Heart right ventricle (tissue), 16 donors: ENCODE results near the gene GALNT12. TPM values are rescaled to one million over a fixed set of nuclear protein-coding genes. Genes with fewer than 3 reads are reported as not detected.

Experiments used
- ATAC-seq, 8 donors: fragments of 200-7000 bp; cut with Tn5 transposase; one replicate each; pipeline ENCODE4 v1.9.1; 2020; ENCODE audit warnings: mild to moderate bottlenecking in 8 of 8, moderate library complexity in 8 of 8, moderate number of reproducible peaks in 1 of 8
- DNase-seq, 2 donors: peaks; one replicate each; pipeline ENCODE4 v3.0.0-alpha.2; 2020
- H3K27ac ChIP-seq, 10 donors: fragments of 200-600 bp; sonication (generic) in 2 of 10; one replicate each; pipeline versions ENCODE4 v1.5.0 to v1.8.0; 2020 to 2022; ENCODE audit warnings: mild to moderate bottlenecking in 3 of 10
- H3K27me3 ChIP-seq, 7 donors: fragments of 200-600 bp; one replicate each; pipeline ENCODE4 v1.8.0; 2021 to 2022; ENCODE audit warnings: mild to moderate bottlenecking in 2 of 7
- H3K36me3 ChIP-seq, 9 donors: fragments of 200-600 bp; sonication (generic) in 1 of 9; one replicate each; pipeline versions ENCODE4 v1.5.0 to v1.8.0; 2020 to 2022; ENCODE audit warnings: mild to moderate bottlenecking in 2 of 9
- H3K4me1 ChIP-seq, 9 donors: fragments of 200-600 bp; sonication (generic) in 1 of 9; one replicate each; pipeline versions ENCODE4 v1.5.0 to v1.8.0; 2020 to 2022; ENCODE audit warnings: mild to moderate bottlenecking in 4 of 9
- H3K4me3 ChIP-seq, 10 donors: fragments of 200-600 bp; sonication (generic) in 2 of 10; one replicate each; pipeline versions ENCODE4 v1.5.0 to v1.8.0; 2020 to 2022; ENCODE audit warnings: mild to moderate bottlenecking in 7 of 10, moderate library complexity in 2 of 10
- H3K9me3 ChIP-seq, 11 donors: fragments of 200-600 bp in 10 of 11; sonication (generic) in 2 of 11; one replicate each; pipeline versions ENCODE4 v1.5.0 to v1.8.0; 2013 to 2022; ENCODE audit warnings: mild to moderate bottlenecking in 2 of 11, control low read depth in 1 of 11, moderate library complexity in 1 of 11
- CTCF ChIP-seq, 9 donors: fragments of 200-600 bp; sonication (generic) in 2 of 9; IDR thresholded peaks; one replicate each; pipeline versions ENCODE4 v1.5.0 to v1.8.0; 2021 to 2022; ENCODE audit warnings: antibody characterized with exemption in 9 of 9, mild to moderate bottlenecking in 5 of 9, moderate library complexity in 1 of 9
- WGBS, 2 donors: extraction: QIAGEN DNeasy Blood & Tissue Kit; methylation state at CpG; one replicate each; pipeline ENCODE4 v1.1.7; 2013; ENCODE audit warnings: inconsistent platforms in 1 of 2; 5-methylcytosine and 5-hydroxymethylcytosine counted together
- intact Hi-C, 10 donors: fragments of 100-400 bp; cut with DNase I; formaldehyde crosslinking; loops; one replicate each; pipeline versions ENCODE4 v1.11.1 to v1.14.2; 2022
- polyA plus RNA-seq, 2 donors: library from polyadenylated mRNA; stranded (reverse); fragments of 200-250 nt; gene quantifications; one replicate each; pipeline ENCODE4 v1.2.3, GENCODE V29; 2013
- total RNA-seq, 10 donors: library from RNA; stranded (reverse); fragmentation: NEBNext Ultra II Directional in 3 of 10; extraction: Animal tissue kit (Norgen Biotek cat#: 25700) in 3 of 10; gene quantifications; one replicate each; pipeline versions ENCODE4 v1.2.1 to v1.2.4, GENCODE V29; 2021 to 2023
- donor health status: Arrhythmogenic right ventricular cardiomyopathy.
- donor health status: ischemic (EF 13 %, LVEDD 7.1; RV severe dilation, severe dysfunction).
- donor health status: healthy with polysubstance abuse.
- donor health status: DM: no; HTN: yes; CAD: no.
- donor health status: DM: no; HTN: no; CAD: no.
- donor health status: ischemic (EF 25% LVEDD 6.9; RV normal size, moderate dysfunction).
- donor health status: ischemic (EF 25% LVEDD 5.7; RV mildly dilated, moderate dysfunction).
- donor health status: healthy.
- donor health status: DM: yes; HTN: yes; CAD: no.
- donor health status: Ischemic cardiomyopathy.
- donor health status: ischemic (EF 35%, LVEDD 5.7; RV mildly dilated, moderate dysfunction).
- donor health status: nonischemic (EF 11% LVEDD 7.7; RV severe dilation, severe dysfunction).
- donor health status: DM: yes; HTN: yes; CAD: no.
- donor health status: PGD.
- donor health status: ischemic (EF 29% LVEDD 5.4; RV normal size, mild dysfunction).
- donor health status: nonischemic (EF 23%, LVEDD 6.1; RV moderate dilation, normal function).

GALNT12 gene
- total and polyA plus RNA-seq, 12 donors = 0.25 to 1.3 (median 0.53) TPM

- peak; percentile 97 to 99 (median 98) for TF ChIP-seq CTCF (IDR thresholded peaks at IDR 0.05)
- Histone ChIP-seq H3K27me3 (peaks cover 0 to 12% (median 0%) of the 10 kb centered on the region in 7 donors), H3K36me3 (peaks cover 0 to 17% (median 0%) of the 10 kb centered on the region in 9 donors), H3K4me3 (no peak overlapping the region), H3K4me1 (peaks cover 0 to 28% (median 16%) of the 10 kb centered on the region in 9 donors), H3K9me3 (no peaks in the 10 kb centered on the region), H3K27ac (peak overlapping the region in 2 of 10 donors; percentile 0 to 15)
- intact Hi-C loops = no loop called here
- 60 to 61% methylated on average over 10 of the region's 10 CpGs for WGBS, 2 donors
- peak; percentile 71 to 79 for DNase-seq
- peak in 7 of 8 donors; percentile 56 to 93 (median 87) for ATAC-seq
Observed at GRCh38 chr9:98790842-98791607, 16.4 kb upstream of the GALNT12 start.

GRCh38 chr9:98791608-98792490 is 15.6 kb upstream of the GALNT12 start:
- WGBS, 2 donors = 83 to 85% methylated on average over 18 of the region's 18 CpGs
- H3K4me1 ChIP-seq = peaks cover 0 to 29% (median 16%) of the 10 kb centered on the region in 9 donors
- H3K27ac ChIP-seq = peak overlapping the region in 2 of 10 donors; percentile 0 to 15
- ATAC-seq (no peak), DNase-seq (no peak)
- no peak for TF ChIP-seq CTCF (IDR thresholded peaks at IDR 0.05)
- peaks cover 0 to 12% (median 0%) of the 10 kb centered on the region in 7 donors for H3K27me3 ChIP-seq
- intact Hi-C loops = no loop called here
- no peaks in the 10 kb centered on the region for H3K9me3 ChIP-seq
- H3K4me3 ChIP-seq = no peak overlapping the region
- H3K36me3 ChIP-seq = peaks cover 0 to 17% (median 0%) of the 10 kb centered on the region in 9 donors

- WGBS, 2 donors = 97 to 98% methylated on average over 2 of the region's 2 CpGs
- DNase-seq (no peak), ATAC-seq (no peak)
- H3K9me3 ChIP-seq = peaks cover 0 to 4% (median 0%) of the 10 kb centered on the region in 11 donors
- no peak for TF ChIP-seq CTCF (IDR thresholded peaks at IDR 0.05)
- H3K27me3 ChIP-seq = peaks cover 0 to 12% (median 0%) of the 10 kb centered on the region in 7 donors
- H3K36me3 ChIP-seq = peaks cover 0 to 16% (median 0%) of the 10 kb centered on the region in 9 donors
- intact Hi-C loops = no loop called here
- H3K4me3 ChIP-seq = no peak overlapping the region
- no peak overlapping the region for H3K27ac ChIP-seq
- peaks cover 0 to 31% (median 16%) of the 10 kb centered on the region in 9 donors for H3K4me1 ChIP-seq
Observed at GRCh38 chr9:98793031-98793430, 14.4 kb upstream of the GALNT12 start.

GRCh38 chr9:98794802-98795201 is 12.7 kb upstream of the GALNT12 start:
- WGBS, 2 donors = 88 to 94% methylated on average over 3 of the region's 3 CpGs
- peaks cover 0 to 31% (median 16%) of the 10 kb centered on the region in 9 donors for H3K4me1 ChIP-seq
- H3K9me3 ChIP-seq = peaks cover 0 to 12% (median 0%) of the 10 kb centered on the region in 11 donors
- no peak for DNase-seq
- peaks cover 0 to 5% (median 0%) of the 10 kb centered on the region in 9 donors for H3K36me3 ChIP-seq
- intact Hi-C loops = no loop called here
- H3K27ac ChIP-seq = no peak overlapping the region
- peaks cover 0 to 12% (median 0%) of the 10 kb centered on the region in 7 donors for H3K27me3 ChIP-seq
- ATAC-seq = no peak
- no peak overlapping the region for H3K4me3 ChIP-seq
- TF ChIP-seq CTCF (IDR thresholded peaks at IDR 0.05) = no peak
